OCI-LY1 (cell line): Measurements from ENCODE around the gene STAG3.
"Not testable (repeated sequence)": the region's sequence is repeated elsewhere in the genome, so short reads cannot be mapped to it uniquely, and the experiment has no call there.

Source experiments
- H2AFZ ChIP-seq: fragments of 200-600 bp; sonication (generic), shearing (Covaris generic); 2 replicates; pipeline ENCODE4 v1.6.0; 2014; ENCODE audit warnings: antibody characterized with exemption, mild to moderate bottlenecking, low read length
- H3F3A ChIP-seq: fragments of 200-600 bp; sonication (generic), shearing (Covaris generic); 2 replicates; pipeline ENCODE4 v1.6.0; 2014; ENCODE audit warnings: mild to moderate bottlenecking, antibody characterized with exemption, low read length, moderate library complexity; ENCODE audit not compliant: insufficient read depth
- H3K27ac ChIP-seq: fragments of 200-600 bp; sonication (generic); 2 replicates; pipeline ENCODE4 v1.5.1; 2014; ENCODE audit warnings: low read length, mixed run types, mild to moderate bottlenecking, low read depth; ENCODE audit not compliant: poor library complexity, severe bottlenecking
- H3K27me3 ChIP-seq: fragments of 200-600 bp; sonication (generic); 2 replicates; pipeline ENCODE4 v1.6.0; 2014; ENCODE audit warnings: antibody characterized with exemption, mild to moderate bottlenecking, low read length, moderate library complexity; ENCODE audit not compliant: insufficient read depth
- H3K36me3 ChIP-seq: fragments of 200-600 bp; sonication (generic); 2 replicates; pipeline ENCODE4 v1.6.1; 2014; ENCODE audit warnings: mild to moderate bottlenecking, antibody characterized with exemption, low read length, moderate library complexity, mixed read lengths; ENCODE audit not compliant: insufficient read depth
- H3K4me1 ChIP-seq: fragments of 200-600 bp; sonication (generic); 2 replicates; pipeline ENCODE4 v1.5.1; 2014; ENCODE audit warnings: mild to moderate bottlenecking, low read length, moderate library complexity; ENCODE audit not compliant: insufficient read depth, severe bottlenecking
- H3K4me2 ChIP-seq: fragments of 200-600 bp; sonication (generic), shearing (Covaris generic); 2 replicates; pipeline ENCODE4 v1.6.1; 2014; ENCODE audit warnings: low read length
- H3K4me3 ChIP-seq: fragments of 200-600 bp; sonication (generic); 2 replicates; pipeline ENCODE4 v1.5.1; 2014; ENCODE audit warnings: low read length, low read depth, mild to moderate bottlenecking, mixed read lengths; ENCODE audit not compliant: poor library complexity, severe bottlenecking
- H3K79me2 ChIP-seq: fragments of 200-600 bp; shearing (Covaris generic); 2 replicates; pipeline ENCODE4 v1.6.1; 2016; ENCODE audit warnings: mixed run types, low read length, mixed read lengths; ENCODE audit not compliant: insufficient read depth
- H3K9ac ChIP-seq: fragments of 200-600 bp; sonication (generic), shearing (Covaris generic); 2 replicates; pipeline ENCODE4 v1.6.1; 2014; ENCODE audit warnings: mild to moderate bottlenecking, low read length, mixed read lengths
- H3K9me2 ChIP-seq: fragments of 200-600 bp; sonication (generic), shearing (Covaris generic); 2 replicates; pipeline ENCODE4 v1.6.1; 2014; ENCODE audit warnings: low read depth, mild to moderate bottlenecking, low read length, mixed read lengths
- H3K9me3 ChIP-seq: fragments of 200-600 bp; shearing (Covaris generic); 2 replicates; pipeline ENCODE4 v1.6.1; 2014; ENCODE audit warnings: low read length, mixed read lengths
- H4K20me1 ChIP-seq: fragments of 200-600 bp; sonication (generic), shearing (Covaris generic); 2 replicates; pipeline ENCODE4 v1.6.0; 2016; ENCODE audit warnings: mild to moderate bottlenecking, low read length; ENCODE audit not compliant: insufficient read depth

STAG3 gene

DNA sequence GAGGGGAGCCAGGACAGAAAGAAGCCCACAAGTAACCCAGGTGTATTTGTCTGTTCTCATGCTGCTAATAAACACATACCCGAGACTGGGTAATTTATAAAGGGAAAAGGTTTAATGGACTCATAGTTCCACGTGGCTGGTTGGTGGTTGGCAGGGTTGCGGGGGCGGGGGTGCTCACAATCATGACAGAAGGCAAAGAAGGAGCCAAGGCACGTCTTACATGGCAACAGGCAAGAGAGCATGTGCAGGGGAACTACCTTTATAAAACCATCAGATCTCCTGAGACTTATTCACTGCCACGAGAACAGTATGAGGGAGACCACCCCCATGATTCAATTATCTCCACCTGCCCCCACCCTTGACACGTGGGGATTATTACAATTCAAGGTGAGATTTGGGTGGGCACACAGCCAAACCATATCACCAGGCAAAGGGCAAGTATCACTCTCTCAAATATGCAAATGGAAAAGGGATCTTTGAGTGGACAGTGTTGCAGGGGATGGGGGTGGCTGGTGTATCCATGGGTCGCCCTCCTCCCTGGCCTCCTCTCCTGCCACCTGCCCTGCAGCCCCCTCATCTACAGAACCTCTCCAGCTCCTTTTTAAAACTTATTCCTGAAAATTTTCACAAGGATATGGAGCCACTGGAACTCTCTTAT, 57.1 kb downstream of the STAG3 start:
- H3K27ac ChIP-seq, H3K4me2 ChIP-seq, H3K9me2 ChIP-seq, H3K79me2 ChIP-seq, H4K20me1 ChIP-seq, H3K4me3 ChIP-seq, H3K9ac ChIP-seq, H3F3A ChIP-seq, H3K27me3 ChIP-seq, H3K9me3 ChIP-seq, H2AFZ ChIP-seq: not testable (repeated sequence)
- H3K4me1 ChIP-seq, result peaks cover 18% of the 10 kb centered on the region
- peaks cover 22% of the 10 kb centered on the region for H3K36me3 ChIP-seq

DNA sequence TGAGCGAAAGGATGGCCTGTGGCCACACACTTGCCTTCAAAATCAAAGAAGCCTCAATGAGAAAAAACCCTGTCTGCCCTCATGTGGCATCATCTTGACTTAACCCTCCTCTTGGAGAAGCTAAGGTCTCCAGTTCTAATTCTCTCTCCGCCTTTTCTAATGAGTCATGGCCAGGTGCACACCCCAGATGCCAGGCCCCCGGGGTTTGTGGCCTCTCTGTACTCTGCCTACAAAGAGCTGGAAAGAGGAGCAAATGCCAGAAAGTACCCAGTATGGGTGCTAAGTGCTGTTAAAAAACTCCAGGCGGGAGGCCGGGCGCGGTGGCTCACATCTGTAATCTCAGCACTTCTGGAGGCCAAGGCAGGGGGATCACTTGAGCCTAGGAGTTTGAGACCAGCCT, 62.3 kb downstream of the STAG3 start:
- not testable (repeated sequence) for H3K27me3 ChIP-seq, H4K20me1 ChIP-seq, H3K4me3 ChIP-seq, H3K27ac ChIP-seq, H3K79me2 ChIP-seq, H3F3A ChIP-seq, H3K9me3 ChIP-seq, H3K4me2 ChIP-seq, H3K9ac ChIP-seq, H3K9me2 ChIP-seq, H3K36me3 ChIP-seq, H2AFZ ChIP-seq
- peaks cover 26% of the 10 kb centered on the region for H3K4me1 ChIP-seq

DNA sequence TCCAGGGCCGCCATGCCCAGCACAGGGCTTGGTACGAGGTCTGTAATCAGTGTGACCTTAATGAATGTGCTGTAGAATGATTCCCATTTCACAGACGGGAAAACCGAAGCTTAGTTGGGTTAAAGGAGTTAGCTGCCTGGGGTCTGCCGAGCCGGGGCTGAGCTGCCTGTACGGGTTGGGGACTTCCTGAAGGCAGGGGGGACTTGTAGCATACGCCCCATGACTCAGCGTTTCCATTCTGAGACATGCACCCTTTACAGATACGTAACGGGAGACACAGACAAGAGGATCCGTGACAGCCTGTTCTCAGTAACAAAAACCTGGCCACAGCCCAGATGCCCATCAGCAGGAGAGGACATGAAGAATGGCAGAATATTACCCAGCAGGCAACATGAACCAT, 65.7 kb downstream of the STAG3 start:
- Histone ChIP-seq H3K4me3 (peak overlapping the region; percentile 6), H3K9ac (peak overlapping the region; percentile 46; the same call in 1 of the 2 replicates), H3K4me2 (peak overlapping the region; percentile 45), H3K4me1 (peaks cover 30% of the 10 kb centered on the region), H3K27ac (peak overlapping the region; percentile 81)
- H3F3A ChIP-seq, H4K20me1 ChIP-seq, H3K36me3 ChIP-seq, H3K9me3 ChIP-seq, H3K27me3 ChIP-seq, H3K79me2 ChIP-seq, H3K9me2 ChIP-seq, H2AFZ ChIP-seq: not testable (repeated sequence)

DNA sequence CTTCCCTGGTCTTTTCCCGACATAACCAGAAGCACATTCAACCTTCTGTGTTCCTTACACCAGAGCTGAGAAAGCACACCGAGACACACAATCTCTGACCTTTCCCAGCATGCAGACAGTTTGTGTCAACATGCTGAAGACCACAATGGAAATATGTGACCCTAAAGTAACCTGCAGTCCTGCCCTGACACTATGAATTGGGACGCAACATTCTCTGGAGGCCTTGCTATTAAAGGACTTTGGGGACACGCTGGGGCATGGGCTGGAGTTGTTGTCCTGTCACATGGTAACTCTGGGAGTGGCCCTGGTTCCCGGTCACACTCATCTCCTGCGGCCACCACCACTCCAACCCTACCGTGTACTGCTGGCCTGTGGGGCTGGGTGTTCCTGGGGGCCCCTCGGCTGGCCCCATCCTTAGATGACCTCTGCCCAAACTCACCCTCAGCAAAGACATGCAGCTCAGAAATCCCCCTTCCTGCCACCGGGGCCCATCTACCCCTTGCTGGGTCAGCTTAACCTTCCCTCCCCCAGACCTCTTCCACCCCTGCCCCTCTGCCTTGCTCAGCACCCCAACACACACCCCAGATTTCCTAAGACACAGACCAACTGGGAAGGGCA, 67.4 kb downstream of the STAG3 start:
- not testable (repeated sequence) for H3K9me2 ChIP-seq, H3K4me2 ChIP-seq, H4K20me1 ChIP-seq, H3K4me3 ChIP-seq, H3F3A ChIP-seq, H3K27me3 ChIP-seq, H3K9me3 ChIP-seq, H3K79me2 ChIP-seq, H3K36me3 ChIP-seq, H3K9ac ChIP-seq, H2AFZ ChIP-seq
- H3K4me1 ChIP-seq, result peaks cover 34% of the 10 kb centered on the region
- H3K27ac ChIP-seq, result peak overlapping the region; percentile 2

DNA sequence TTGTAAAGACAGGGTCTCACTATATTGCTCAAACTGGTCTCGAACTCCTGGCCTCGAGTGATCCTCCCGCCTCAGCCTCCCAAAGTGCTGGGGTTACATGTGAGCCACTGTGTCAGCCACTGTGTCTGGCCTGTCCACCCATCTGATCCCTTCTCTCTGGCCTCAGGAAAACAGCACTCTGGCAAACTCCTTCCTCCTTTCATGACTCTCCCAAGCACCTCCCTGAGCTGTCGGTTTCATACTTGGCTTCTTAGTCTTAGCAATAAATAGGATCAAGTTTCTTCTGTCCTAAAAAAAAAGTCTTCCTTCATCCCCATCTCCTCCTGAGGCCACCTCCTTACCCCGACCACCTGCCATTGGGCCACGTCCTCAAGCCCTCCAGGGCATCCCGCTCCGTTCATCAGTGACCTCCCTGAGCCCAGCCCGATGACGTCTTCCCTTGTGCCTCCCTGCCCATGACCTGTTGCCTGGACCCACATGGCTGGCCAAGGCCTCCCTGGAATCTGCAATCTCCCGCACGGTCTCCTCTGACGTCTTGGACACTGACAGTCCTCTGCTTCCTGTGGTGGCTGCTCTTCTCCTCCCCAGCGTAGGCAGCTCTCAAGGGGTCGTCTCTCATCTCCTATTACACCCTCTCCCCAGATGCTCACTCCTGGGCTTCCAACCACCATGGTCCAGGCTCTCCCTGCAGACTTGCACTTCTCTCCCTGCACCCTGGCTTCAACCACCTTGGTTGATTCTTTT, 68.6 kb downstream of the STAG3 start:
- H3K4me1 ChIP-seq, result peaks cover 34% of the 10 kb centered on the region
- H3K4me2 ChIP-seq, H3K36me3 ChIP-seq, H3K27me3 ChIP-seq, H3K27ac ChIP-seq, H3K79me2 ChIP-seq, H3F3A ChIP-seq, H3K9me3 ChIP-seq, H3K9ac ChIP-seq, H2AFZ ChIP-seq, H3K4me3 ChIP-seq, H4K20me1 ChIP-seq, H3K9me2 ChIP-seq: not testable (repeated sequence)

DNA sequence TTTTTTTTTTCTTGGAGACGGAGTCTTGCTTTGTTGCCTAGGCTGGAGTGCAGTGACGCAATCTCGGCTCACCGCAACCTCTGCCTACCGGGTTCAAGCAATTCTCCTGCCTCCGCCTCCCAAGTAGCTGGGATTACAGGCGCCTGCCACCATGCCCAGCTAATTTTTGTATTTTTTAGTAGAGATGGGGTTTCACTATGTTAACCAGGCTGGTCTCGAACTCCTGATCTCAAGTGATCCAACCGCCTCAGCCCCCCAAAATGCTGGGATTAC, 69.1 kb downstream of the STAG3 start:
- peak overlapping the region; percentile 72 for H3K27ac ChIP-seq
- not testable (repeated sequence) for H3K4me3 ChIP-seq, H2AFZ ChIP-seq, H3K79me2 ChIP-seq, H3F3A ChIP-seq, H3K9me2 ChIP-seq, H3K4me2 ChIP-seq, H3K9me3 ChIP-seq, H3K9ac ChIP-seq, H3K36me3 ChIP-seq, H4K20me1 ChIP-seq, H3K27me3 ChIP-seq
- H3K4me1 ChIP-seq, result peaks cover 34% of the 10 kb centered on the region
